ENCODE data around the gene ACTR6. TPM values are rescaled to one million over a fixed set of nuclear protein-coding genes. Genes with fewer than 3 reads are reported as not detected.
"Not testable (repeated sequence)": the region's sequence is repeated elsewhere in the genome, so short reads cannot be mapped to it uniquely, and the experiment has no call there.

ACTR6 gene
- total RNA-seq, 2 donors from 2014 or later, result 23.4 to 24.9 TPM

DNA sequence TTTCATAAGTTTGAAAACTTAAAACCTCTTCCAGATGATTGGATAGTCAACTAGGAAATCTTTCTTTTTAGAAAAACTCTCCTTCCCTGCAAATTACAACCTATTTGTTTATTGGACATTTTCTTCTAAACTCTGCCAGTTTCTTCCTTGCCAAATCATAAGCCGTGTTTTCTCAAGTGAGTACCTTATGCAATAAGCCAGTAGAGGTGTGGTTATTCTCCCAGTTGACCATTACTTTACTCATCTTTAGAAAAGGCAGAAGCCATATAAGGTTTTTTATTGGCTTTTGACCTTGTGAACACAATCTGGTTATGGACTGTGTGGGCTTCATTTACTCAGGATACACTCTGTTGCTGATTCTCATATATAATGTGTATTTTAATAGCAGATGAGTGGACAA lies 14.6 kb downstream of the ACTR6 start:
- H3K36me3 Mint-ChIP-seq (ENCODE audit: low read depth), result peaks cover 6% of the 10 kb centered on the region
- ATAC-seq, result no peak

GRCh38 chr12:100216337-100216736 lies 15.7 kb downstream of the ACTR6 start:
- no peak overlapping the region for H3K4me3 Mint-ChIP-seq
- H3K4me1 Mint-ChIP-seq, result peaks cover 7% of the 10 kb centered on the region
- ATAC-seq, result no peak
- no peak overlapping the region for H3K27ac Mint-ChIP-seq
- no peaks in the 10 kb centered on the region for H3K9me3 ChIP-seq (ENCODE audit: control insufficient read depth, low read length, poor library complexity, severe bottlenecking)
- no peaks in the 10 kb centered on the region for H3K27me3 Mint-ChIP-seq
- peaks cover 6% of the 10 kb centered on the region for H3K36me3 Mint-ChIP-seq (ENCODE audit: low read depth)
- DNase-seq, result no peak

More for the DNA sequence above, 14.6 kb downstream of the ACTR6 start:
- Mint-ChIP-seq H3K27ac (no peak overlapping the region), H3K27me3 (no peaks in the 10 kb centered on the region), H3K4me3 (no peak overlapping the region), H3K4me1 (peaks cover 7% of the 10 kb centered on the region)
- no peak for DNase-seq
- H3K9me3 ChIP-seq (ENCODE audit: control insufficient read depth, low read length, poor library complexity, severe bottlenecking), result no peaks in the 10 kb centered on the region

DNA sequence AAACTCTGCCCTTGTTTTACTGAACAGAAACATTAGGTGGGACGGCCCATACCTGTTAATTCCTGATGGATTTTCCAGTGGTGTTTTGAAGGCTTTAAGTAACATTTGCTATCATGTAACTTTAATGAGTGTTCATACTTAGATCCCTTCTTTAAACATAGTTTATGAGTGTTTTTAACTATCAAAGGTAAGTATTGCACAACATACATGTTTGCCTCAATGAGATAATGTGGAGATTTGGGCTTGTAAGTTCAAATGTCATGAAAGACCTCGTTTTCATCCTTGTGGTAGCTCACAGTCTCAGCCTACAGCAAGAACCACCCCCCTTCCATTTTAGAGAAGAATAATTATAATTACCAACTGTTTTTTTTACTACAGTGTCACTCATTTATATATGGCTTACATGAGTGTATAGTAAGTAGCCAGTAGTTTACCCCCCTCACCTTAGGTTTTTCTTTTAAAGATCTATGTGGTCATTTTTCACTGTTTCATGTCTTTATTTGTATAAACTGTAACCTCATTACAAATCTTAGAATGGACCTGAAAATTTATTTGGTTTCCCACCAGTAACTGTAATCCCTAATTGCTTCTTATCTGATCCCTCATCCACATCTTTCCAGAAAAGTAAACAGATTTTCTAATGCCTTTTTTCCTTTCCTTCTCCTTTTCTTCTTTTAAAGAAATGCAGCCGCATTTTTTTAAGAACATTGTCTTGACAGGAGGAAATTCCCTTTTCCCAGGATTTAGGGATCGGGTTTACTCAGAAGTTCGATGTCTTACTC lies 18.9 kb downstream of the ACTR6 start:
- no peak for ATAC-seq
- Mint-ChIP-seq H3K4me3 (no peak overlapping the region), H3K36me3 (ENCODE audit: low read depth) (peaks cover 9% of the 10 kb centered on the region), H3K27me3 (no peaks in the 10 kb centered on the region), H3K4me1 (peaks cover 6% of the 10 kb centered on the region), H3K27ac (no peak overlapping the region)
- H3K9me3 ChIP-seq (ENCODE audit: control insufficient read depth, low read length, poor library complexity, severe bottlenecking), result no peaks in the 10 kb centered on the region
- no peak for DNase-seq

GRCh38 chr12:100221523-100221922 lies 20.9 kb downstream of the ACTR6 start:
- ATAC-seq (no peak), DNase-seq (no peak)
- Mint-ChIP-seq H3K4me1 (peaks cover 4% of the 10 kb centered on the region), H3K27ac (no peak overlapping the region), H3K4me3 (no peak overlapping the region), H3K27me3 (no peaks in the 10 kb centered on the region), H3K36me3 (ENCODE audit: low read depth) (peaks cover 6% of the 10 kb centered on the region)
- H3K9me3 ChIP-seq (ENCODE audit: control insufficient read depth, low read length, poor library complexity, severe bottlenecking), result no peaks in the 10 kb centered on the region

DNA sequence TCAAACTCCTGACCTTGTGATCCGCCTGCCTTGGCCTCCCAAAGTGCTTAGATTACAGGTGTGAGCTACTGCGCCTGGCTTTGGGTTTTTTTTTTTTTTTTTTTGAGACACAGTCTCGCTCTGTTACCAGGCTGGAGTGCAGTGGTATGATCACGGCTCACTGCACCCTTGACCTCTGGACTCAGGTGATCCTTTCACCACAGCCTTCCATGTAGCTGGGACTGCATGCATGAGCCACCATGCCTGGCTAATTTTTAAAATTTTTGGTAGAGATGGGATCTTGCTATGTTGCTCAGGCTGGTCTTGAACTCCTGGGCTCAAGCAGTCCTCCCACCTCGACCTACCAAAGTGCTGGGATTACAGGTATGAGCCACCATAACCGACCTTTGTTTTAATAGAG lies 21.6 kb downstream of the ACTR6 start:
- not testable (repeated sequence) for H3K27ac Mint-ChIP-seq; H3K9me3 ChIP-seq (ENCODE audit: control insufficient read depth, low read length, poor library complexity, severe bottlenecking); DNase-seq; H3K36me3 Mint-ChIP-seq (ENCODE audit: low read depth); ATAC-seq; H3K27me3 Mint-ChIP-seq; H3K4me3 Mint-ChIP-seq; H3K4me1 Mint-ChIP-seq

DNA sequence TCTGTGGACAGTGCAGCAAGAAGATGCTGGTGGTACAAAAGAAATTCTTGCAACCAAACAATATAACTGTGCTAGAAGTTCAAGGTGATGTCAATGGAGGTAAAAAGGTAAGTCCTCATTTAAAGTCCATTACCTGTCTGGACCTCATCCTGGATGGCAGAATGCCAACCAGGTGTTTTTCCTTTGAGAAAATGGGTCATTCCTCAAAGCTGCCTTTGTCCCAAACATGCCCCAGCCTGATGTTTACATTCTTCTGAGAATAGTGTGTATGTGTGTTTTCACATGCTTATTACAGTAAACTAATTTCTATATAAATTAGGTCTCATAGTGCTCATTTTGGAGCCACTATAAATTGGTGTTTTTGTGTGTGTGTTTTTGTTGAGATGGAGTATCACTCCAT lies 24.9 kb downstream of the ACTR6 start:
- no peaks in the 10 kb centered on the region for H3K9me3 ChIP-seq (ENCODE audit: control insufficient read depth, low read length, poor library complexity, severe bottlenecking)
- Mint-ChIP-seq H3K4me3 (no peak overlapping the region), H3K4me1 (no peaks in the 10 kb centered on the region), H3K27me3 (no peaks in the 10 kb centered on the region), H3K36me3 (ENCODE audit: low read depth) (peaks cover 2% of the 10 kb centered on the region), H3K27ac (no peak overlapping the region)
- ATAC-seq, result no peak
- no peak for DNase-seq

DNA sequence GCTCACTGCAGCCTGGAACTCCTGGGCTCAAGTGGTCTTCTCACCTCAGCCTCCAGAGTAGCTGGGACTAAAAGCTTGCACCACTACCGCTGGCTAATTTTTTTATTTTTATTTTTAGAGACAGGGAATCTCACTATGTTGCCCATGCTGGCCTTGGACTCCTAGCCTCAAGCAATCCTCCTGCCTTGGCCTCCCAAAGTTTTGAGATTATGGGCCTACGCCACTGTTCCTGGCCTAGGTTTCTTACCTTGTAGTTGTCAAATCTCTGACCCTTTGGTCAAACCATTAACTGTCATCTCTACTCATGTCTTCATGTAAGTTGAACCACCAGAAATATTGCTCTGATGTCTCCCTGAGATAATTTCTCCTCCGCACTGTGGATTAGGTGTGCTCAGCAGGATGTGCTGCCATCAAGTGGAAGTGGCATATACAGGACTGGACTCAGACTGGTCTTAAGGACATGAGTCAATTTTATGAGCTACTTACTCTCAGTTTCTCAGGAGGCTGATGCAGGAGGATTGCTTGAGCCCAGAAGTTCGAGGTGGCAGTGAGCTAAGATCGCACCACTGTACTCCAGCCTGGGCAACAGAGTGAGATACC lies 28.5 kb downstream of the ACTR6 start:
- H3K27me3 Mint-ChIP-seq, result no peaks in the 10 kb centered on the region
- no peak overlapping the region for H3K27ac Mint-ChIP-seq
- DNase-seq, result no peak
- no peaks in the 10 kb centered on the region for H3K4me1 Mint-ChIP-seq
- no peak overlapping the region for H3K4me3 Mint-ChIP-seq
- no peaks in the 10 kb centered on the region for H3K9me3 ChIP-seq (ENCODE audit: control insufficient read depth, low read length, poor library complexity, severe bottlenecking)
- no peak for ATAC-seq
- no peaks in the 10 kb centered on the region for H3K36me3 Mint-ChIP-seq (ENCODE audit: low read depth)

- ATAC-seq (no peak), DNase-seq (no peak)
- H3K4me3 Mint-ChIP-seq, result no peak overlapping the region
- H3K4me1 Mint-ChIP-seq, result no peaks in the 10 kb centered on the region
- H3K9me3 ChIP-seq (ENCODE audit: control insufficient read depth, low read length, poor library complexity, severe bottlenecking), result no peaks in the 10 kb centered on the region
- H3K27ac Mint-ChIP-seq, result no peak overlapping the region
- no peaks in the 10 kb centered on the region for H3K27me3 Mint-ChIP-seq
- no peaks in the 10 kb centered on the region for H3K36me3 Mint-ChIP-seq (ENCODE audit: low read depth)
These were observed 29.3 kb downstream of the ACTR6 start for GRCh38 chr12:100229876-100230275.

DNA sequence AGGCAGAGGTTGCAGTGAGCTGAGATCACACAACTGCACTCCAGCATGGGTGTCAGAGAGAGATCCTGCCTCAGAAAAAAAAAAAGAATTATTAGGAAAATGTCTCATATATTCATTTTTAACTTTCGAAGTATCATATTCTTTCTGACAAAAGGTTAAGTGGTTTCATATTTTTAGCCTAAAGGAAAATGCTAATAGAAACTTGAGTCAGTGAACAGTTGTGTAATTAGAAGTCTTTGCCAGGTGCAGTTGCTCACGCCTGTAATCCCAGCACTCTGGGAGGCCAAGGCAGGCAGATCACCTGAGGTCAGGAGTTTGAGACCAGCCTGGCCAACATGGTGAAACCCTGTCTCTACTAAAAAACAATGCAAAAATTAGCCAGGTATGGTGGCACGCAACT lies 31.3 kb downstream of the ACTR6 start:
- H3K27ac Mint-ChIP-seq; H3K36me3 Mint-ChIP-seq (ENCODE audit: low read depth); DNase-seq; ATAC-seq; H3K4me3 Mint-ChIP-seq; H3K4me1 Mint-ChIP-seq; H3K9me3 ChIP-seq (ENCODE audit: control insufficient read depth, low read length, poor library complexity, severe bottlenecking); H3K27me3 Mint-ChIP-seq: not testable (repeated sequence)

DNA sequence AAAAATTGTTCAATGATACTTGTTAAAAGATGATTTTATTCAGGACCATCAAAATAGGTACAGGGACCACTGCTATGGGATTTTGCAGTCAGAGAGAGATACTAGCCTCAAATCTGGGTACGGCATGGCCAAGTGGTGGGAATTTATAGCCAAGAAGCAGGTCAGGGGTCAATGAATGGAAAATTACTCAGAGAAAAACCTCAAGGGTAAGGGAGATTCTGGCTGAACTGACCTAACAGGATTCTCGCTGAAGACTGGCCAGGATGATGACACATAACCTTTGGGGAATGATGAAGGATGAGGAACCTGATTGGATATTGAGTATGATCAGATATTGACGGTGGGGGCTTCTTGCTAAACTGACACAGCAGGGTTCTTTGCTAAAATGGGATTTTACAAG lies 33.6 kb downstream of the ACTR6 start:
- ATAC-seq, result no peak
- no peaks in the 10 kb centered on the region for H3K9me3 ChIP-seq (ENCODE audit: control insufficient read depth, low read length, poor library complexity, severe bottlenecking)
- no peaks in the 10 kb centered on the region for H3K4me1 Mint-ChIP-seq
- no peak for DNase-seq
- no peak overlapping the region for H3K4me3 Mint-ChIP-seq
- H3K27ac Mint-ChIP-seq, result no peak overlapping the region
- H3K27me3 Mint-ChIP-seq, result no peaks in the 10 kb centered on the region
- no peaks in the 10 kb centered on the region for H3K36me3 Mint-ChIP-seq (ENCODE audit: low read depth)

GRCh38 chr12:100234591-100235304 lies 34.1 kb downstream of the ACTR6 start:
- Mint-ChIP-seq H3K4me3 (no peak overlapping the region), H3K27me3 (no peaks in the 10 kb centered on the region), H3K4me1 (no peaks in the 10 kb centered on the region), H3K27ac (no peak overlapping the region), H3K36me3 (ENCODE audit: low read depth) (no peaks in the 10 kb centered on the region)
- no peak for ATAC-seq
- H3K9me3 ChIP-seq (ENCODE audit: control insufficient read depth, low read length, poor library complexity, severe bottlenecking), result no peaks in the 10 kb centered on the region
- no peak for DNase-seq

DNA sequence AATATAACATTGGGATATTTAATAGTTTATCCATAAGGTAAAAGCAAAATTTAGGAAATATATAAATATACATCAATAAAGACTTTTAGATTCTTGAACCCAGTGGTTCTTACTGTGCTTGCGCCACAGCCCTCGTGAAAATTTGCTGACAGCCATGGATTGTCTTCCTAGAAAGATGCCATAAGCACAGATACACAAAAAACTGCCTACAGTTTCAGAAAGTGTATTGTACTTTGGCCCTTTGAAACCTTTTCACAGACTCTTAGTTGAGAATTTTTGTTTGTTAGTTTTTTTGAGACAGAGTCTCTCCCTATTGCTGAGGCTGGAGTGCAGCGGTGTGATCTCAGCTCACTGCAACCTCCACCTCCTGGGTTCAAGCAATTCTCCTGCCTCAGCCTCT lies 38.2 kb downstream of the ACTR6 start:
- DNase-seq, result no peak
- ATAC-seq, result no peak
- Mint-ChIP-seq H3K36me3 (ENCODE audit: low read depth) (no peaks in the 10 kb centered on the region), H3K27ac (no peak overlapping the region), H3K27me3 (no peaks in the 10 kb centered on the region), H3K4me3 (no peak overlapping the region), H3K4me1 (no peaks in the 10 kb centered on the region)
- H3K9me3 ChIP-seq (ENCODE audit: control insufficient read depth, low read length, poor library complexity, severe bottlenecking), result no peaks in the 10 kb centered on the region

GRCh38 chr12:100239589-100239988 lies 39.0 kb downstream of the ACTR6 start:
- Mint-ChIP-seq H3K36me3 (ENCODE audit: low read depth) (no peaks in the 10 kb centered on the region), H3K4me3 (no peak overlapping the region), H3K27ac (no peak overlapping the region), H3K27me3 (no peaks in the 10 kb centered on the region), H3K4me1 (no peaks in the 10 kb centered on the region)
- ATAC-seq, result no peak
- no peak for DNase-seq
- no peaks in the 10 kb centered on the region for H3K9me3 ChIP-seq (ENCODE audit: control insufficient read depth, low read length, poor library complexity, severe bottlenecking)
